PC-3 (cell line): Measurements from ENCODE around the gene SLC3A2. TPM values are rescaled to one million over a fixed set of nuclear protein-coding genes. Genes with fewer than 3 reads are reported as not detected.

Source experiments
- ATAC-seq: fragments of 200-7000 bp; cut with Tn5 transposase; 2 replicates; pipeline ENCODE4 v1.9.1; 2020; ENCODE audit warnings: mild to moderate bottlenecking, moderate library complexity
- BruUV-seq: library from RNA; stranded (reverse); fragments of 400-500 nt; replicated peaks from 2 replicates; lab custom pipeline; 2021; lab: Mats Ljungman, UMichigan
- CTCF ChIA-PET: fragments of 300-600 bp; sonication (Branson Sonifier 250); formaldehyde crosslinking; loops from one replicate; lab custom pipeline; 2022; ENCODE audit warnings: antibody characterized with exemption; lab: Charles Lee
- POLR2A ChIA-PET: fragments of 300-600 bp; sonication (Branson Sonifier 250); formaldehyde crosslinking; loops from one replicate; lab custom pipeline; 2022; ENCODE audit warnings: antibody characterized with exemption; ENCODE audit not compliant: unreplicated experiment; lab: Charles Lee
- DNase-seq: peaks from one replicate; pipeline ENCODE4 v3.0.0-alpha.2; 2015
- H2AFZ ChIP-seq: fragments of 300-600 bp; sonication (generic); 2 replicates; pipeline ENCODE4 v1.6.0; 2016; ENCODE audit warnings: antibody characterized with exemption, low read length
- H3F3A ChIP-seq: fragments of 300-600 bp; sonication (generic); one replicate; pipeline ENCODE4 v1.6.0; 2017; ENCODE audit warnings: antibody characterized with exemption, low read length, control low read depth, mild to moderate bottlenecking; ENCODE audit not compliant: unreplicated experiment
- H3K27ac ChIP-seq: fragments of 300-600 bp; sonication (generic); 2 replicates; pipeline ENCODE4 v1.5.1; 2016; ENCODE audit warnings: mild to moderate bottlenecking, low read length
- H3K27me3 ChIP-seq: fragments of 300-600 bp; sonication (generic); 2 replicates; pipeline ENCODE4 v1.6.1; 2016; ENCODE audit warnings: low read length, mixed read lengths
- H3K36me3 ChIP-seq: fragments of 300-600 bp; sonication (generic); 2 replicates; pipeline ENCODE4 v1.6.1; 2016; ENCODE audit warnings: low read depth, mixed run types, low read length, mixed read lengths
- H3K4me1 ChIP-seq: fragments of 300-600 bp; sonication (generic); 2 replicates; pipeline ENCODE4 v1.5.1; 2016; ENCODE audit warnings: low read length; ENCODE audit not compliant: insufficient read depth
- H3K4me2 ChIP-seq: fragments of 300-600 bp; sonication (generic); 2 replicates; pipeline ENCODE4 v1.6.0; 2016; ENCODE audit warnings: low read length
- H3K4me3 ChIP-seq: fragments of 300-600 bp; sonication (generic); 2 replicates; pipeline ENCODE4 v1.5.1; 2016; ENCODE audit warnings: mild to moderate bottlenecking, low read length, mixed read lengths
- H3K79me2 ChIP-seq: fragments of 300-600 bp; sonication (generic); 2 replicates; pipeline ENCODE4 v1.6.1; 2017; ENCODE audit warnings: low read length, mixed read lengths
- H3K9ac ChIP-seq: fragments of 300-600 bp; sonication (generic); 2 replicates; pipeline ENCODE4 v1.6.0; 2016; ENCODE audit warnings: mild to moderate bottlenecking, low read length
- H3K9me2 ChIP-seq: fragments of 300-600 bp; sonication (generic); replicated peaks from 2 replicates; pipeline ENCODE4 v1.6.1; 2016; ENCODE audit warnings: mixed run types, low read length, mixed read lengths
- H3K9me3 ChIP-seq: fragments of 300-600 bp; sonication (generic); 2 replicates; pipeline ENCODE4 v1.6.1; 2016; ENCODE audit warnings: low read length, mixed read lengths
- H4K20me1 ChIP-seq: fragments of 300-600 bp; sonication (generic); 2 replicates; pipeline ENCODE4 v1.6.1; 2016; ENCODE audit warnings: low read length, mixed read lengths
- EZH2 ChIP-seq: fragments of 300-600 bp; sonication (generic); IDR thresholded peaks from one replicate; pipeline ENCODE4 v1.6.1; 2017; ENCODE audit warnings: antibody characterized with exemption, mild to moderate bottlenecking, low read length; ENCODE audit not compliant: unreplicated experiment
- EZH2phosphoT487 ChIP-seq: fragments of 300-600 bp; sonication (generic); IDR thresholded peaks from 2 replicates; pipeline ENCODE4 v1.6.1; 2018; ENCODE audit warnings: mild to moderate bottlenecking, antibody characterized with exemption, low read length, borderline replicate concordance
- intact Hi-C: fragments of 100-400 bp; cut with micrococcal nuclease; formaldehyde crosslinking; loops from 2 replicates; pipeline ENCODE4 v1.9.0; 2023
- total RNA-seq: library from RNA; depleted of rRNA; stranded (reverse); fragments of >200 nt; gene quantifications from 2 replicates; pipeline ENCODE4 v1.2.3, GENCODE V29; 2014
- TF ChIP-seq, protein P1 (sequence below): fragments of 300-600 bp; sonication (generic); conservative IDR thresholded peaks from 2 replicates; pipeline ENCODE4 v1.5.1; 2017; ENCODE audit warnings: antibody characterized with exemption, low read depth, mild to moderate bottlenecking, low read length

Gene SLC3A2
- total RNA-seq, 1 experiment from 2014 or later: 243 TPM

DNA sequence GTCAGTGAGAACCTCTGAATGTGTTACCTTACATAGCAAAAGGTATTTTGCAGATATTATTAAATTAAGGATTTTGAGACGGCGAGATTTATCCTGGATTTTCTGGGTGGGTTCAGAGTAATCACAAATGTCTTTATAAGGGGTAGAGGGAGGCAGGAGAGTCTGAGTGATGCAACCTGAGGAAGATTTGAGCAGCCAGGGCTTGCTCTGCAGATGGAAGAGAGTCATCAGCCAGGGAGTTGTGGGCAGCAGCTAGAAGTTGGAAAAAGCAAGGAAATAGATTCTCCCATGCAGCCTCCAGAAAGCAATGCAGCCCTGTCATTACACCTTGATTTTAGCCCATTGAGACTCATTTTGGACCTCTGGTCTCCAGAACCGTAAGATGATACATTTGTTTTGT lies 37.2 kb upstream of the SLC3A2 start:
- Histone ChIP-seq H3K4me2 (no peak overlapping the region), H3K27ac (no peak overlapping the region), H3K9me3 (no peaks in the 10 kb centered on the region), H3F3A (peaks cover 6% of the 10 kb centered on the region), H4K20me1 (no peaks in the 10 kb centered on the region), H3K4me3 (no peak overlapping the region), H3K27me3 (no peaks in the 10 kb centered on the region), H3K9me2 (no peaks in the 10 kb centered on the region), H3K9ac (no peak overlapping the region), H2AFZ (no peak overlapping the region), H3K4me1 (peaks cover 6% of the 10 kb centered on the region), H3K36me3 (no peaks in the 10 kb centered on the region), H3K79me2 (peaks cover 10% of the 10 kb centered on the region)
- intact Hi-C loops: no loop called here
- no peak for DNase-seq
- ChIA-PET CTCF (no interaction called here), POLR2A (no interaction called here)
- ATAC-seq: no peak
- BruUV-seq: no TSS peak
- TF ChIP-seq, protein P1, sequence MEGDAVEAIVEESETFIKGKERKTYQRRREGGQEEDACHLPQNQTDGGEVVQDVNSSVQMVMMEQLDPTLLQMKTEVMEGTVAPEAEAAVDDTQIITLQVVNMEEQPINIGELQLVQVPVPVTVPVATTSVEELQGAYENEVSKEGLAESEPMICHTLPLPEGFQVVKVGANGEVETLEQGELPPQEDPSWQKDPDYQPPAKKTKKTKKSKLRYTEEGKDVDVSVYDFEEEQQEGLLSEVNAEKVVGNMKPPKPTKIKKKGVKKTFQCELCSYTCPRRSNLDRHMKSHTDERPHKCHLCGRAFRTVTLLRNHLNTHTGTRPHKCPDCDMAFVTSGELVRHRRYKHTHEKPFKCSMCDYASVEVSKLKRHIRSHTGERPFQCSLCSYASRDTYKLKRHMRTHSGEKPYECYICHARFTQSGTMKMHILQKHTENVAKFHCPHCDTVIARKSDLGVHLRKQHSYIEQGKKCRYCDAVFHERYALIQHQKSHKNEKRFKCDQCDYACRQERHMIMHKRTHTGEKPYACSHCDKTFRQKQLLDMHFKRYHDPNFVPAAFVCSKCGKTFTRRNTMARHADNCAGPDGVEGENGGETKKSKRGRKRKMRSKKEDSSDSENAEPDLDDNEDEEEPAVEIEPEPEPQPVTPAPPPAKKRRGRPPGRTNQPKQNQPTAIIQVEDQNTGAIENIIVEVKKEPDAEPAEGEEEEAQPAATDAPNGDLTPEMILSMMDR: no peak
- TF ChIP-seq EZH2phosphoT487 (no peak), EZH2 (no peak)

DNA sequence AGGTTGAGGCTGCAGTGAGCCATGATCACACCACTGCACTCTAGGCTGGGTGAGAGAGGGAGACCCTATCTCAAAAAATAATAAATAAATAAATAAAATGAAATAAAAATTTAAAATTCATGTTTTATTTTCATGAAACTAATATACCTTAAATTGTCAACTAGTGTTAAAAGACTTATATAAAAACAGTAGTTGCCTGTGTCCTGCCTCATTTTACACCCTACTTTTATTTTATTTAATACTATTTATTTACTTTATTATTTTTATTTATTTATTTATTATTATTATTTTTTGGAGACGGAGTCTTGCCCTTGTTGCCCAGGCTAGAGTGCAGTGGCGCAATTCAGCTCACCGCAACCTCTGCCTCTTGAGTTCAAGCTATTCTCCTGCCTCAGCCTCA lies 36.5 kb upstream of the SLC3A2 start:
- H3K9ac ChIP-seq: no peak overlapping the region
- intact Hi-C loops: no loop called here
- H3K36me3 ChIP-seq: no peaks in the 10 kb centered on the region
- POLR2A ChIA-PET: no interaction called here
- DNase-seq: no peak
- H3K9me2 ChIP-seq: no peaks in the 10 kb centered on the region
- H3K4me3 ChIP-seq: no peak overlapping the region
- ATAC-seq: no peak
- H3K27ac ChIP-seq: no peak overlapping the region
- H3F3A ChIP-seq: peaks cover 6% of the 10 kb centered on the region
- no peak overlapping the region for H3K4me2 ChIP-seq
- H3K9me3 ChIP-seq: no peaks in the 10 kb centered on the region
- H3K27me3 ChIP-seq: no peaks in the 10 kb centered on the region
- no peak for TF ChIP-seq EZH2phosphoT487
- H4K20me1 ChIP-seq: no peaks in the 10 kb centered on the region
- H3K4me1 ChIP-seq: peaks cover 6% of the 10 kb centered on the region
- no TSS peak for BruUV-seq
- CTCF ChIA-PET: no interaction called here
- no peak overlapping the region for H2AFZ ChIP-seq
- H3K79me2 ChIP-seq: peaks cover 3% of the 10 kb centered on the region

DNA sequence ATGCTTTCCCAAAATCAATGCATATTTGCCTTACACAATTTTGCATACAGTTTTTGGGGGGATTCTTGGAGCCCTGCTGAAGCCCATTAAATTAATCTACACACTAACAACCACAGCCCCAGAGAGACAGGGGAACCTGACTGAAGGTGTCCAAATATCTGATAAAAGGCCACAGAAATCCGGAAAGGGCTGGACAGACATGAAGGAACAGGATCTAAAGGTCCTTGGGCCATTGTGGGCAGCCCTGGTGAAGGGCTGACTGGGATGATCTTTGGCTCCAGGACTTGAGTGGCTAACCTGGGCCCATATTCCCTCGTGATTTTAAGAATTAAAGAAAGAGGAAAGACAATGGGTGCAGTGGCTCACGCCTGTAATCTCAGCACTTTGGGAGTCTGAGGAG lies 34.5 kb upstream of the SLC3A2 start:
- no peak overlapping the region for H3K9ac ChIP-seq
- no peaks in the 10 kb centered on the region for H3K9me2 ChIP-seq
- intact Hi-C loops: no loop called here
- peaks cover 6% of the 10 kb centered on the region for H3K4me1 ChIP-seq
- no peak overlapping the region for H3K27ac ChIP-seq
- CTCF ChIA-PET: no interaction called here
- no peaks in the 10 kb centered on the region for H3K9me3 ChIP-seq
- BruUV-seq: no TSS peak
- no peak overlapping the region for H3K4me2 ChIP-seq
- no peak overlapping the region for H2AFZ ChIP-seq
- no peak overlapping the region for H3K4me3 ChIP-seq
- H3K79me2 ChIP-seq: no peaks in the 10 kb centered on the region
- H4K20me1 ChIP-seq: no peaks in the 10 kb centered on the region
- POLR2A ChIA-PET: interaction anchor here (0.7 kb wide), 1 partner anchor 16 kb away, joined by 6 read pairs; no protein-coding TSS in a partner anchor
- H3K27me3 ChIP-seq: no peaks in the 10 kb centered on the region
- TF ChIP-seq EZH2 (no peak), EZH2phosphoT487 (no peak)
- TF ChIP-seq, protein P1: no peak
- ATAC-seq (no peak), DNase-seq (no peak)
- H3K36me3 ChIP-seq: no peaks in the 10 kb centered on the region
- peaks cover 12% of the 10 kb centered on the region for H3F3A ChIP-seq
